Lower leg skin (tissue), 3 donors: ENCODE measurements around the gene GALNT2.

ENCODE experiments used
- CTCF ChIP-seq, 3 donors: fragments of 450-650 bp; IDR thresholded peaks; one replicate each; pipeline ENCODE4 v1.5.1; 2016; ENCODE audit warnings: antibody characterized with exemption in 3 of 3, mild to moderate bottlenecking in 3 of 3, moderate library complexity in 2 of 3
- POLR2A ChIP-seq, 2 donors: fragments of 450-650 bp; IDR thresholded peaks; one replicate each; pipeline ENCODE4 v1.6.1; 2016 to 2017; ENCODE audit warnings: antibody characterized with exemption in 2 of 2, mild to moderate bottlenecking in 1 of 2, moderate library complexity in 1 of 2

DNA sequence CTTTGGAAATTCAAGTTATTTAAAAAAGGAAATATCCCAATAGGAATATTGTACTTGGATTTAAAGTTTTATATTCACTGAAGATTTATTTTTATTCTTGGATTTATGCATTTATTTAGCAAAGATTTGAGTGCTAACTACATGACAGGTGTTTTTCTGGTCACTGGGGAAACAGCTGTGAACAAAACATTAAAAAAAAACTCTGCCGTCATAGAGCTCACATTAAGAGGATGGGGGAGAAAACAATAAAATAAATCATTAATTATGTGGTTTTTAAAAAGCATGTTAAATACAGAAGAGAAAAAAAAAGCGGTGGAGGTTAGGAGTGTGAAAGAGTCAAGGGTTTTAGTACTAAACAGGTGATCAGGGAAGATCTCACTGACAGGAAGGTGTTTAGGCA, 149.9 kb downstream of the GALNT2 start:
- TF ChIP-seq CTCF (IDR thresholded peaks at IDR 0.05) (no peak), POLR2A (IDR thresholded peaks at IDR 0.05) (no peak)
